WTC11 (cell line): ENCODE data around the gene ZACN.

Experiments used
- ATF6 ChIP-seq: sonication (generic); formaldehyde crosslinking; IDR thresholded peaks from 2 replicates; pipeline ENCODE4 v1.8.1; 2023; ENCODE audit warnings: mild to moderate bottlenecking, missing genetic modification reagents
- CTCF ChIP-seq: fragments of 200-600 bp; IDR thresholded peaks from 2 replicates; pipeline ENCODE4 v1.8.0; 2022; ENCODE audit warnings: antibody characterized with exemption
- NR1H2 ChIP-seq: sonication (generic); formaldehyde crosslinking; IDR thresholded peaks from 2 replicates; pipeline ENCODE4 v1.9.0; 2021; ENCODE audit warnings: mild to moderate bottlenecking, moderate library complexity, missing genetic modification reagents
- USF2 ChIP-seq: sonication (generic); formaldehyde crosslinking; IDR thresholded peaks from 2 replicates; pipeline ENCODE4 v1.8.1; 2023; ENCODE audit warnings: mild to moderate bottlenecking, missing genetic modification reagents, moderate library complexity
- ZNF232 ChIP-seq: sonication (generic); formaldehyde crosslinking; IDR thresholded peaks from 2 replicates; pipeline ENCODE4 v1.8.0; 2022; ENCODE audit warnings: mild to moderate bottlenecking, missing genetic modification reagents

- TF ChIP-seq CTCF (no peak), ZNF232 (CRISPR knock-in tag) (no peak), NR1H2 (CRISPR knock-in tag) (no peak), ATF6 (CRISPR knock-in tag) (no peak), USF2 (CRISPR knock-in tag) (no peak)
These were observed 6.9 kb downstream of the ZACN start for GRCh38 chr17:76085731-76086366.
